ENCODE data around the gene THAP3. TPM values are rescaled to one million over a fixed set of nuclear protein-coding genes. Genes with fewer than 3 reads are reported as not detected.

Gene THAP3
- total RNA-seq, 4 donors from 2014 or later, result 13.8 to 34.6 (median 25.0) TPM

DNA sequence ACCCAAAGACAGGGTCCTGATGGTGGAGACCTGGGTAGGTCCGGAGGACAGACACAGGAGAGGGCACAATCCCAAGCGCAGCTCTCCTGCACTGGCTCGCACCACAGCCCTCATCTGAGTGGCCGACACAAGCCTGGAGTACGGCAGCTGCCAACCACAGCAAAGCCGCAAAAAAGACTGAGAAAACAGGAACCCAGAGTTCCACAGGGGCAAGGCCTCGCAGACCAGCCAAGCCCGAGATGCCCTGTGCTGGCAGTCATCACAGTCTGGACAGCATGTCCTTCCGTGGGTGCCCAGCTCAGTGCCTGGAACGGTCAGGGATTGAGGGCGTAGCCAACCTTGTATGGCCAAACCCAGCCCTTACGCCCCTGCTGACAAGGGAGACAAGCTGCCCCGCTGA lies 33.4 kb upstream of the THAP3 start:
- Histone ChIP-seq H3K4me1 (peaks cover 69 to 84% (median 77%) of the 10 kb centered on the region in 4 donors), H3K9me3 (no peaks in the 10 kb centered on the region), H3K36me3 (peaks cover 64 to 91% (median 90%) of the 10 kb centered on the region in 4 donors), H3K27me3 (no peaks in the 10 kb centered on the region), H3K4me3 (no peak overlapping the region), H3K27ac (replicated peaks in 1 of 4) (peak overlapping the region in 2 of 4 donors; percentile 16 to 39)
- DNase-seq (ENCODE audit: extremely low spot score), result no peak
- intact Hi-C loops (cut with DNase I), result no loop called here
- 75% methylated on average over 12 of the region's 13 CpGs for WGBS
- TF ChIP-seq EP300 (IDR thresholded peaks at IDR 0.05) (no peak), POLR2A (IDR thresholded peaks at IDR 0.05; ENCODE audit: low read depth) (no peak), POLR2AphosphoS5 (IDR thresholded peaks at IDR 0.05) (no peak), CTCF (IDR thresholded peaks at IDR 0.05) (no peak)

- TF ChIP-seq POLR2A (IDR thresholded peaks at IDR 0.05; ENCODE audit: low read depth) (no peak), EP300 (IDR thresholded peaks at IDR 0.05) (no peak), CTCF (IDR thresholded peaks at IDR 0.05) (no peak), POLR2AphosphoS5 (IDR thresholded peaks at IDR 0.05) (no peak)
- H3K27ac ChIP-seq (replicated peaks in 1 of 4), result peak overlapping the region in 2 of 4 donors; percentile 16 to 39
- 84% methylated on average over 6 of the region's 6 CpGs for WGBS
Measured at GRCh38 chr1:6591644-6592043, 33.0 kb upstream of the THAP3 start.

GRCh38 chr1:6592441-6592840 lies 32.2 kb upstream of the THAP3 start:
- no peak overlapping the region for H3K4me3 ChIP-seq
- TF ChIP-seq EP300 (IDR thresholded peaks at IDR 0.05), result no peak
- no peak for TF ChIP-seq CTCF (IDR thresholded peaks at IDR 0.05)
- no peak for TF ChIP-seq POLR2AphosphoS5 (IDR thresholded peaks at IDR 0.05)
- no peak for TF ChIP-seq POLR2A (IDR thresholded peaks at IDR 0.05; ENCODE audit: low read depth)
- peak overlapping the region in 3 of 4 donors; percentile 16 to 22 (median 17) for H3K27ac ChIP-seq (replicated peaks in 1 of 4)
- WGBS, result no CpG with 5 or more reads among the region's 5 CpGs
- DNase-seq (ENCODE audit: extremely low spot score), result no peak
- intact Hi-C loops (cut with DNase I), result no loop called here
- H3K27me3 ChIP-seq, result no peaks in the 10 kb centered on the region
- H3K36me3 ChIP-seq, result peaks cover 74 to 100% (median 99%) of the 10 kb centered on the region in 4 donors
- peaks cover 71 to 84% (median 77%) of the 10 kb centered on the region in 4 donors for H3K4me1 ChIP-seq
- H3K9me3 ChIP-seq, result no peaks in the 10 kb centered on the region

More at GRCh38 chr1:6591644-6592043, 33.0 kb upstream of the THAP3 start:
- no peaks in the 10 kb centered on the region for H3K27me3 ChIP-seq
- H3K4me1 ChIP-seq, result peaks cover 70 to 84% (median 77%) of the 10 kb centered on the region in 4 donors
- DNase-seq (ENCODE audit: extremely low spot score), result no peak
- H3K36me3 ChIP-seq, result peaks cover 66 to 96% (median 94%) of the 10 kb centered on the region in 4 donors
- intact Hi-C loops (cut with DNase I), result no loop called here
- H3K4me3 ChIP-seq, result no peak overlapping the region
- no peaks in the 10 kb centered on the region for H3K9me3 ChIP-seq

DNA sequence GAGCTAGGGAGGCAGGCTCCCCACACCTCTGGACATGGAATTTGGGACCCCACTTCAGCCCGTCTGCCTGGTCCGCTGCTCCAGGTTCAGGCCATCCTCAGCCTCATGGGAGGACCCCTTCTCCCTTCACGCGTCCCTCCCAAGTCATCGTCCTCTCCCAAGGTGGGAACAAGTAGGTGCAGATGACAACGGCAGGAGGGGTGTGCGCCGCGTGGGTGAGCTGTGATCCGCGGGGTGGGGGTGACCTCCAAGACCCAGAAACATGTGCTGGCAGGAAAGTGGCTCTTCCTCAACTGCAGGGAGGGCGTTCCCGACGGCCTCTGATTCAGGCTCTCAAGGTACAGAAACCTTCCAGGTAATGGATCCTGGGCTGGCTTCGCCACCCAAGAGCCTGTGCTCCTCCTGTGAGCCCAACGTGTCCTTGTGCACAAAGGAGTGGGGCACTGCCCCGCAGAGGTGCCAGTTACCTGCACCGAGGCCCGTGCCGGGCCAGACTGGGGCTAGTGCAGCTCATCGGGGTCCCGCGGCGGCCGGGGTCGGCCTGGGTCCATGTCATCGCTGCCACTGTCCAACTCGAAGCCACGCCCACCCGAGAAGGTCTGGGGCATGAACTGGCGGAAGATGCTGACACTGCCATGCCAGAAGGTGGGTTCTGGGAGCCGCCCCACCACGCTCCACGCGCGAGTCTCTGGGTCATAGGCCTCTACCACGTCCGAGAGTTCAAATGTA lies 31.6 kb upstream of the THAP3 start:
- peak overlapping the region in 3 of 4 donors; percentile 16 to 22 (median 17) for H3K27ac ChIP-seq (replicated peaks in 1 of 4)
- no peak for TF ChIP-seq POLR2A (IDR thresholded peaks at IDR 0.05; ENCODE audit: low read depth)
- TF ChIP-seq CTCF (IDR thresholded peaks at IDR 0.05), result no peak
- no peak for TF ChIP-seq POLR2AphosphoS5 (IDR thresholded peaks at IDR 0.05)
- no peak for TF ChIP-seq EP300 (IDR thresholded peaks at IDR 0.05)
- no peaks in the 10 kb centered on the region for H3K9me3 ChIP-seq
- H3K36me3 ChIP-seq, result peaks cover 80 to 100% (median 99%) of the 10 kb centered on the region in 4 donors
- peaks cover 71 to 84% (median 77%) of the 10 kb centered on the region in 4 donors for H3K4me1 ChIP-seq
- H3K27me3 ChIP-seq, result no peaks in the 10 kb centered on the region
- intact Hi-C loops (cut with DNase I), result no loop called here
- DNase-seq (ENCODE audit: extremely low spot score), result no peak
- no peak overlapping the region for H3K4me3 ChIP-seq
- 87% methylated on average over 20 of the region's 38 CpGs for WGBS

All from esophagus muscularis mucosa (tissue), 4 donors.